Measurements from ENCODE around the gene PSMD5. TPM values are rescaled to one million over a fixed set of nuclear protein-coding genes. Genes with fewer than 3 reads are reported as not detected.

Gene PSMD5
- total and polyA plus RNA-seq, 9 of the 15 experiments (the other 6 are each of a cell fraction or from before 2014, with no cell fraction given) = 46.4 to 148 (median 76.3) TPM

DNA sequence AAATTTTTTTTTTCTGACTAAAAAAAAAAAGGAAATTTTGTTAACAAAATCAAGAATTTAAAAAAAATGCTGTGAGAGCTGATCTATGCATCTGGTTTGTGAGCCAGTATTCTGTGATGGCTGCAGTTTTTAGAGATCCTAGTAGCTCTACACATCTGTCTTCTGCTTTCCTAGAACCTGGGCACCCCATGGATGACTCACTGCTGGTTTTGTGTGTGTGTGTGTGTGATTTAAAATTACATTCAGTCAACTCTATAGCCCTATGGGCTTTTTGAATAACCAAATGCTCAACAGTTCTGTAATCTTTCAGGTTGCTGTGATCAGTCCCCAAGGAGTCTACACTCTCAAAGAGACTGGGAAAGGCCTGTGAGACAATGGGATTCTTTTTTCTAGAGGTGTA is 2.5 kb upstream of the PSMD5 start:
- POLR2A ChIA-PET = interaction anchor here (0.5 to 5.3 kb wide), 16 partner anchors 10 to 226 kb away, joined by 3 to 78 read pairs (median 7); partner anchors contain the start of gene FBXW2
- Histone ChIP-seq H3K4me1 (replicated peaks in 1 of 2; ENCODE audit: control insufficient read depth in 2 of 2, insufficient read depth in 2 of 2, low read length in 2 of 2) (peaks cover 20 to 38% of the 10 kb centered on the region in 2 experiments; a peak in 4 of 5 replicates), H3K79me2 (ENCODE audit: control insufficient read depth, insufficient read depth, low read length) (peaks cover 47% of the 10 kb centered on the region), H3K9ac (ENCODE audit: insufficient read depth in 1 of 2, low read depth in 2 of 2, low read length in 2 of 2) (no peak overlapping the region), H3K9me1 (ENCODE audit: control insufficient read depth, insufficient read depth, low read length) (no peaks in the 10 kb centered on the region), H3K4me3 (no peak overlapping the region), H3K4me2 (ENCODE audit: insufficient read depth, low read length) (no peak overlapping the region), H4K20me1 (replicated peaks; ENCODE audit: control insufficient read depth, insufficient read depth, low read length) (no peaks in the 10 kb centered on the region), H2AFZ (ENCODE audit: low read depth, low read length) (no peak overlapping the region), H3K9me3 (replicated peaks; ENCODE audit: control insufficient read depth, insufficient read depth, low read depth, low read length) (no peaks in the 10 kb centered on the region), H3K27ac (ENCODE audit: extremely low read depth, low read depth, low read length) (no peak overlapping the region), H3K36me3 (ENCODE audit: control insufficient read depth, insufficient read depth, low read length) (peaks cover 23% of the 10 kb centered on the region; the same call in 2 of the 3 replicates), H3K27me3 (ENCODE audit: control insufficient read depth in 2 of 2, insufficient read depth in 2 of 2, low read length in 2 of 2) (no peaks in the 10 kb centered on the region)
- FAIRE-seq (no peak), DNase-seq (ENCODE audit: extremely low read depth in 1 of 4, low spot score in 3 of 4) (peak in 1 of 4 experiments; percentile 63), ATAC-seq (no peak)
- BruUV-seq (replicated peaks) = no TSS peak
- intact Hi-C loops (cut with micrococcal nuclease) = no loop called here
- in situ Hi-C loops (cut with MboI) = no loop called here
- CTCF ChIA-PET (ENCODE audit: low intra/inter-chr PET ratio) = no interaction called here
- TF ChIP-seq, protein P1, sequence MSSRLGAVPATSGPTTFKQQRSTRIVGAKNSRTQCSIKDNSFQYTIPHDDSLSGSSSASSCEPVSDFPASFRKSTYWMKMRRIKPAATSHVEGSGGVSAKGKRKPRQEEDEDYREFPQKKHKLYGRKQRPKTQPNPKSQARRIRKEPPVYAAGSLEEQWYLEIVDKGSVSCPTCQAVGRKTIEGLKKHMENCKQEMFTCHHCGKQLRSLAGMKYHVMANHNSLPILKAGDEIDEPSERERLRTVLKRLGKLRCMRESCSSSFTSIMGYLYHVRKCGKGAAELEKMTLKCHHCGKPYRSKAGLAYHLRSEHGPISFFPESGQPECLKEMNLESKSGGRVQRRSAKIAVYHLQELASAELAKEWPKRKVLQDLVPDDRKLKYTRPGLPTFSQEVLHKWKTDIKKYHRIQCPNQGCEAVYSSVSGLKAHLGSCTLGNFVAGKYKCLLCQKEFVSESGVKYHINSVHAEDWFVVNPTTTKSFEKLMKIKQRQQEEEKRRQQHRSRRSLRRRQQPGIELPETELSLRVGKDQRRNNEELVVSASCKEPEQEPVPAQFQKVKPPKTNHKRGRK (tag; IDR thresholded peaks at IDR 0.05) = no peak
- TF ChIP-seq DMBX1 (CRISPR knock-in tag; IDR thresholded peaks at IDR 0.05; ENCODE audit: borderline replicate concordance) (no peak), EP400 (IDR thresholded peaks at IDR 0.05) (no peak), JUN (IDR thresholded peaks at IDR 0.05; ENCODE audit: borderline replicate concordance, low read depth, low read length) (0 out of 2 replicates have a peak, but pooled peaks have one; percentile 53), JUN (CRISPR knock-in tag; IDR thresholded peaks at IDR 0.05; ENCODE audit: borderline replicate concordance) (no peak), C11orf30 (IDR thresholded peaks at IDR 0.05; ENCODE audit: low read depth) (no peak), ZNF551 (CRISPR knock-in tag; IDR thresholded peaks at IDR 0.05) (no peak), PHTF2 (CRISPR knock-in tag; IDR thresholded peaks at IDR 0.05) (no peak), ZNF184 (CRISPR knock-in tag; IDR thresholded peaks at IDR 0.05) (no peak), NONO (IDR thresholded peaks at IDR 0.05; ENCODE audit: low read depth in 2 of 2, low read length in 1 of 2) (no peak)
- TF ChIP-seq, protein P2, sequence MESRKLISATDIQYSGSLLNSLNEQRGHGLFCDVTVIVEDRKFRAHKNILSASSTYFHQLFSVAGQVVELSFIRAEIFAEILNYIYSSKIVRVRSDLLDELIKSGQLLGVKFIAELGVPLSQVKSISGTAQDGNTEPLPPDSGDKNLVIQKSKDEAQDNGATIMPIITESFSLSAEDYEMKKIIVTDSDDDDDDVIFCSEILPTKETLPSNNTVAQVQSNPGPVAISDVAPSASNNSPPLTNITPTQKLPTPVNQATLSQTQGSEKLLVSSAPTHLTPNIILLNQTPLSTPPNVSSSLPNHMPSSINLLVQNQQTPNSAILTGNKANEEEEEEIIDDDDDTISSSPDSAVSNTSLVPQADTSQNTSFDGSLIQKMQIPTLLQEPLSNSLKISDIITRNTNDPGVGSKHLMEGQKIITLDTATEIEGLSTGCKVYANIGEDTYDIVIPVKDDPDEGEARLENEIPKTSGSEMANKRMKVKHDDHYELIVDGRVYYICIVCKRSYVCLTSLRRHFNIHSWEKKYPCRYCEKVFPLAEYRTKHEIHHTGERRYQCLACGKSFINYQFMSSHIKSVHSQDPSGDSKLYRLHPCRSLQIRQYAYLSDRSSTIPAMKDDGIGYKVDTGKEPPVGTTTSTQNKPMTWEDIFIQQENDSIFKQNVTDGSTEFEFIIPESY (CRISPR knock-in tag; IDR thresholded peaks at IDR 0.05) = no peak
- TF ChIP-seq, protein P3, sequence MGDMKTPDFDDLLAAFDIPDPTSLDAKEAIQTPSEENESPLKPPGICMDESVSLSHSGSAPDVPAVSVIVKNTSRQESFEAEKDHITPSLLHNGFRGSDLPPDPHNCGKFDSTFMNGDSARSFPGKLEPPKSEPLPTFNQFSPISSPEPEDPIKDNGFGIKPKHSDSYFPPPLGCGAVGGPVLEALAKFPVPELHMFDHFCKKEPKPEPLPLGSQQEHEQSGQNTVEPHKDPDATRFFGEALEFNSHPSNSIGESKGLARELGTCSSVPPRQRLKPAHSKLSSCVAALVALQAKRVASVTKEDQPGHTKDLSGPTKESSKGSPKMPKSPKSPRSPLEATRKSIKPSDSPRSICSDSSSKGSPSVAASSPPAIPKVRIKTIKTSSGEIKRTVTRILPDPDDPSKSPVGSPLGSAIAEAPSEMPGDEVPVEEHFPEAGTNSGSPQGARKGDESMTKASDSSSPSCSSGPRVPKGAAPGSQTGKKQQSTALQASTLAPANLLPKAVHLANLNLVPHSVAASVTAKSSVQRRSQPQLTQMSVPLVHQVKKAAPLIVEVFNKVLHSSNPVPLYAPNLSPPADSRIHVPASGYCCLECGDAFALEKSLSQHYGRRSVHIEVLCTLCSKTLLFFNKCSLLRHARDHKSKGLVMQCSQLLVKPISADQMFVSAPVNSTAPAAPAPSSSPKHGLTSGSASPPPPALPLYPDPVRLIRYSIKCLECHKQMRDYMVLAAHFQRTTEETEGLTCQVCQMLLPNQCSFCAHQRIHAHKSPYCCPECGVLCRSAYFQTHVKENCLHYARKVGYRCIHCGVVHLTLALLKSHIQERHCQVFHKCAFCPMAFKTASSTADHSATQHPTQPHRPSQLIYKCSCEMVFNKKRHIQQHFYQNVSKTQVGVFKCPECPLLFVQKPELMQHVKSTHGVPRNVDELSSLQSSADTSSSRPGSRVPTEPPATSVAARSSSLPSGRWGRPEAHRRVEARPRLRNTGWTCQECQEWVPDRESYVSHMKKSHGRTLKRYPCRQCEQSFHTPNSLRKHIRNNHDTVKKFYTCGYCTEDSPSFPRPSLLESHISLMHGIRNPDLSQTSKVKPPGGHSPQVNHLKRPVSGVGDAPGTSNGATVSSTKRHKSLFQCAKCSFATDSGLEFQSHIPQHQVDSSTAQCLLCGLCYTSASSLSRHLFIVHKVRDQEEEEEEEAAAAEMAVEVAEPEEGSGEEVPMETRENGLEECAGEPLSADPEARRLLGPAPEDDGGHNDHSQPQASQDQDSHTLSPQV (IDR thresholded peaks at IDR 0.05) = no peak
- TF ChIP-seq, protein P4, sequence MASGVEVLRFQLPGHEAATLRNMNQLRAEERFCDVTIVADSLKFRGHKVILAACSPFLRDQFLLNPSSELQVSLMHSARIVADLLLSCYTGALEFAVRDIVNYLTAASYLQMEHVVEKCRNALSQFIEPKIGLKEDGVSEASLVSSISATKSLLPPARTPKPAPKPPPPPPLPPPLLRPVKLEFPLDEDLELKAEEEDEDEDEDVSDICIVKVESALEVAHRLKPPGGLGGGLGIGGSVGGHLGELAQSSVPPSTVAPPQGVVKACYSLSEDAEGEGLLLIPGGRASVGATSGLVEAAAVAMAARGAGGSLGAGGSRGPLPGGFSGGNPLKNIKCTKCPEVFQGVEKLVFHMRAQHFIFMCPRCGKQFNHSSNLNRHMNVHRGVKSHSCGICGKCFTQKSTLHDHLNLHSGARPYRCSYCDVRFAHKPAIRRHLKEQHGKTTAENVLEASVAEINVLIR (CRISPR knock-in tag; IDR thresholded peaks at IDR 0.05) = no peak
